ENCODE data around the gene REEP5. TPM values are rescaled to one million over a fixed set of nuclear protein-coding genes. Genes with fewer than 3 reads are reported as not detected.

The REEP5 gene
- total RNA-seq, 1 experiment from 2014 or later, result 46.2 TPM

GRCh38 chr5:112866739-112867138, 55.3 kb downstream of the REEP5 start:
- Histone ChIP-seq H2BK120ac (ENCODE audit: low read depth, low read length, poor library complexity, severe bottlenecking) (no peak overlapping the region), H3K4me1 (ENCODE audit: insufficient read depth, low read length) (no peaks in the 10 kb centered on the region), H3K27ac (ENCODE audit: insufficient read length, low read depth, low read length) (no peak overlapping the region), H3K9ac (ENCODE audit: extremely low read depth, insufficient read length, low read length) (no peak overlapping the region), H3T11ph (ENCODE audit: low read length) (no peak overlapping the region), H4K91ac (ENCODE audit: insufficient read length, low read depth, low read length) (no peak overlapping the region), H2AFZ (ENCODE audit: low read length) (no peak overlapping the region), H3K23me2 (ENCODE audit: insufficient read length, low read depth, low read length, poor library complexity, severe bottlenecking) (peaks cover 4% of the 10 kb centered on the region), H2BK12ac (ENCODE audit: insufficient read length, low read depth, low read length) (no peak overlapping the region), H3K27me3 (ENCODE audit: insufficient read depth, low read length) (no peaks in the 10 kb centered on the region), H4K5ac (ENCODE audit: insufficient read length, low read depth, low read length) (no peak overlapping the region), H2BK20ac (ENCODE audit: low read depth, low read length, poor library complexity, severe bottlenecking) (no peak overlapping the region), H3K4ac (ENCODE audit: low read depth, low read length) (no peak overlapping the region), H2AK5ac (ENCODE audit: insufficient read length, low read length) (no peak overlapping the region), H3K14ac (ENCODE audit: insufficient read depth, low read length) (no peak overlapping the region), H4K8ac (replicated peaks; ENCODE audit: insufficient read length, low read depth, low read length) (no peak overlapping the region), H3K79me1 (ENCODE audit: insufficient read depth, low read depth, low read length, poor library complexity, severe bottlenecking) (peaks cover 3% of the 10 kb centered on the region), H3K9me3 (ENCODE audit: control insufficient read depth, low read depth, low read length) (no peaks in the 10 kb centered on the region), H2BK15ac (ENCODE audit: low read depth, low read length) (no peak overlapping the region), H2BK5ac (ENCODE audit: insufficient read length, low read length) (no peak overlapping the region), H3K18ac (ENCODE audit: insufficient read length, low read depth, low read length) (no peak overlapping the region), H3K56ac (ENCODE audit: insufficient read length, low read depth, low read length) (no peak overlapping the region), H4K20me1 (ENCODE audit: control insufficient read depth, insufficient read depth, insufficient read length) (no peaks in the 10 kb centered on the region), H3K79me2 (ENCODE audit: insufficient read depth, low read length) (peaks cover 14% of the 10 kb centered on the region; the same call in 1 of the 2 replicates), H3K4me2 (ENCODE audit: insufficient read depth, insufficient read length, low read length) (no peak overlapping the region), H3K23ac (ENCODE audit: insufficient read length, low read depth, low read length) (no peak overlapping the region)
- Mint-ChIP-seq H3K9me3 (no peaks in the 10 kb centered on the region), H3K27ac (no peak overlapping the region), H3K4me1 (peaks cover 12 to 14% of the 10 kb centered on the region in 2 experiments), H3K27me3 (ENCODE audit: low read depth) (no peaks in the 10 kb centered on the region), H3K4me3 (no peak overlapping the region), H3K36me3 (ENCODE audit: insufficient read depth in 1 of 3, low read depth in 3 of 3) (peaks cover 42 to 85% (median 64%) of the 10 kb centered on the region in 3 experiments; a peak in 6 of 7 replicates)
- no CpG with 5 or more reads among the region's 2 CpGs for WGBS (ENCODE audit: extremely low coverage, insufficient read length, low lambda C conversion rate)
- no peak for TF ChIP-seq CTCF (conservative IDR thresholded peaks at IDR 0.05)
- no peak for DNase-seq
